Prostate gland (tissue), 2 donors: ENCODE results near the gene TRPV4. TPM values are rescaled to one million over a fixed set of nuclear protein-coding genes. Genes with fewer than 3 reads are reported as not detected.
"Not testable (repeated sequence)": the region's sequence is repeated elsewhere in the genome, so short reads cannot be mapped to it uniquely, and the experiment has no call there.

Experiments used
- DNase-seq: peaks from one replicate; pipeline ENCODE4 v3.0.0-alpha.2; 2019; ENCODE audit warnings: low spot score
- H3K27ac ChIP-seq, 2 donors: fragments of 200-600 bp; sonication (generic); 2 replicates each; pipeline ENCODE4 v1.5.1; 2017 to 2019
- H3K27me3 ChIP-seq: fragments of 200-600 bp; sonication (generic); replicated peaks from 2 replicates; pipeline ENCODE4 v1.5.1; 2019; ENCODE audit not compliant: insufficient read depth
- H3K36me3 ChIP-seq, 2 donors: fragments of 200-600 bp; sonication (generic); 1 replicate in 1 of 2; 2 replicates in 1 of 2; pipeline versions ENCODE4 v1.5.1 to v1.8.1; 2017 to 2019
- H3K4me1 ChIP-seq: fragments of 200-600 bp; sonication (generic); replicated peaks from 2 replicates; pipeline ENCODE4 v1.5.1; 2019
- H3K4me3 ChIP-seq, 2 donors: fragments of 200-600 bp; sonication (generic); 2 replicates each; pipeline ENCODE4 v1.5.1; 2017 to 2019
- H3K9me3 ChIP-seq: fragments of 200-600 bp; sonication (generic); 2 replicates; pipeline ENCODE4 v1.5.1; 2017
- CTCF ChIP-seq, 4 experiments: fragments of 200-600 bp in 2 of 4; fragments of 450-650 bp in 2 of 4; sonication (generic) in 2 of 4; IDR thresholded peaks; 1 replicate in 3 of 4; 2 replicates in 1 of 4; pipeline ENCODE4 v1.5.1; 2016 to 2019; ENCODE audit warnings: antibody characterized with exemption in 4 of 4, mild to moderate bottlenecking in 2 of 4, moderate library complexity in 2 of 4
- POLR2A ChIP-seq: fragments of 450-650 bp; IDR thresholded peaks from one replicate; pipeline ENCODE4 v1.6.1; 2016; ENCODE audit warnings: antibody characterized with exemption, mild to moderate bottlenecking
- POLR2AphosphoS5 ChIP-seq: sonication (generic); formaldehyde crosslinking; IDR thresholded peaks from one replicate; pipeline ENCODE4 v1.6.1; 2017; ENCODE audit warnings: antibody characterized with exemption
- WGBS: methylation state at CpG from one replicate; pipeline ENCODE4 v1.1.5; 2018; 5-methylcytosine and 5-hydroxymethylcytosine counted together
- intact Hi-C: fragments of 100-400 bp; cut with DNase I; formaldehyde crosslinking; loops from one replicate; pipeline ENCODE4 v1.14.2; 2022
- total RNA-seq, 2 donors: library from RNA; depleted of rRNA; stranded (reverse); fragments of >200 nt; gene quantifications; one replicate each; pipeline ENCODE4 v1.1.0, GENCODE V29; 2016

The TRPV4 gene
- total RNA-seq, 2 donors from 2014 or later, result 4.6 to 8.0 TPM

GRCh38 chr12:109860977-109861376 is 27.8 kb upstream of the TRPV4 start:
- 95% methylated on average over 5 of the region's 5 CpGs for WGBS
- no peak overlapping the region for H3K27ac ChIP-seq
- DNase-seq, result no peak

GRCh38 chr12:109858764-109859163 is 25.6 kb upstream of the TRPV4 start:
- no peaks in the 10 kb centered on the region for H3K27me3 ChIP-seq
- intact Hi-C loops, result no loop called here
- peaks cover 0 to 3% of the 10 kb centered on the region in 2 donors for H3K36me3 ChIP-seq
- TF ChIP-seq POLR2AphosphoS5 (no peak), CTCF (IDR thresholded peaks at IDR 0.05) (no peak), POLR2A (no peak)
- no peak for DNase-seq
- no peak overlapping the region for H3K4me3 ChIP-seq
- WGBS, result 87% methylated on average over 5 of the region's 5 CpGs
- no peaks in the 10 kb centered on the region for H3K4me1 ChIP-seq
- H3K9me3 ChIP-seq, result no peaks in the 10 kb centered on the region
- no peak overlapping the region for H3K27ac ChIP-seq

More at GRCh38 chr12:109860977-109861376, 27.8 kb upstream of the TRPV4 start:
- no peak overlapping the region for H3K4me3 ChIP-seq
- H3K9me3 ChIP-seq, result no peaks in the 10 kb centered on the region
- intact Hi-C loops, result no loop called here
- peaks cover 3% of the 10 kb centered on the region for H3K4me1 ChIP-seq
- no peaks in the 10 kb centered on the region for H3K27me3 ChIP-seq
- peaks cover 0 to 2% of the 10 kb centered on the region in 2 donors for H3K36me3 ChIP-seq
- TF ChIP-seq POLR2A (no peak), POLR2AphosphoS5 (no peak), CTCF (IDR thresholded peaks at IDR 0.05) (no peak)

GRCh38 chr12:109857715-109858114 is 24.5 kb upstream of the TRPV4 start:
- Histone ChIP-seq H3K27ac (no peak overlapping the region), H3K9me3 (no peaks in the 10 kb centered on the region), H3K4me3 (no peak overlapping the region), H3K27me3 (no peaks in the 10 kb centered on the region), H3K36me3 (peaks cover 0 to 3% of the 10 kb centered on the region in 2 donors), H3K4me1 (no peaks in the 10 kb centered on the region)
- no peak for DNase-seq
- TF ChIP-seq POLR2AphosphoS5 (no peak), POLR2A (no peak), CTCF (IDR thresholded peaks at IDR 0.05) (no peak)
- 88% methylated on average over 5 of the region's 6 CpGs for WGBS
- intact Hi-C loops, result no loop called here

- intact Hi-C loops, result no loop called here
- H3K9me3 ChIP-seq, result no peaks in the 10 kb centered on the region
- 90% methylated on average over 14 of the region's 14 CpGs for WGBS
- no peak overlapping the region for H3K27ac ChIP-seq
- no peak for DNase-seq
- H3K36me3 ChIP-seq, result peaks cover 0 to 3% of the 10 kb centered on the region in 2 donors
- H3K4me1 ChIP-seq, result no peaks in the 10 kb centered on the region
- no peak for TF ChIP-seq POLR2AphosphoS5
- no peak for TF ChIP-seq CTCF (IDR thresholded peaks at IDR 0.05)
- H3K27me3 ChIP-seq, result no peaks in the 10 kb centered on the region
- no peak overlapping the region for H3K4me3 ChIP-seq
These were observed 22.2 kb upstream of the TRPV4 start for GRCh38 chr12:109855377-109855776.

- H3K27me3 ChIP-seq, H3K9me3 ChIP-seq, H3K36me3 ChIP-seq, H3K27ac ChIP-seq, intact Hi-C loops, H3K4me1 ChIP-seq, H3K4me3 ChIP-seq, DNase-seq: not testable (repeated sequence)
- WGBS, result 88% methylated on average over 6 of the region's 6 CpGs
These were observed 17.3 kb upstream of the TRPV4 start for GRCh38 chr12:109850518-109850917.
